GM21529 (cell line): Measurements from ENCODE around the gene XPO6.

Source experiments
- ATAC-seq: cut with Tn5 transposase; IDR thresholded peaks from one replicate; pipeline ENCODE4 v1.9.1; 2021; ENCODE audit not compliant: unreplicated experiment

Gene XPO6

GRCh38 chr16:28112908-28113307, 98.9 kb downstream of the XPO6 start:
- no peak for ATAC-seq

DNA sequence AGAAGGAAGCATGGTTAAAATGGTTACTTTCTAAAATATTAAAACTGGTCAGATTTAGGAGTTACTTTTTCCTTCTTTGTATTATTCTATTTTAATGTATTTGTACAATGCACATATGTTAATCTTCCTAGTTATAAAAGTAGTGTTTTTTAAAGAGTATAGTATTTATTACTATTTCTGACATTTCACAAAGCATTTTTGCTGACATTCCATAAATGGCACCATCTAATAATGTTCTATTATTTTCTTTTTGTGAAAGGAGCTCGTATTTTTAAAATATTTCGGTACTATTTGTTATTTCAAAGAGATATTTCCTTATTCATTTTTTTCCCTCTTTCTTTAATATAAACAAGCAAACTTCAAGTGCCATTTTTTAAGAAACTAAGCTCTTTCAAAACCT, 100.8 kb downstream of the XPO6 start:
- ATAC-seq: no peak

- no peak for ATAC-seq
Measured at GRCh38 chr16:28110479-28110878, 101.3 kb downstream of the XPO6 start.

DNA sequence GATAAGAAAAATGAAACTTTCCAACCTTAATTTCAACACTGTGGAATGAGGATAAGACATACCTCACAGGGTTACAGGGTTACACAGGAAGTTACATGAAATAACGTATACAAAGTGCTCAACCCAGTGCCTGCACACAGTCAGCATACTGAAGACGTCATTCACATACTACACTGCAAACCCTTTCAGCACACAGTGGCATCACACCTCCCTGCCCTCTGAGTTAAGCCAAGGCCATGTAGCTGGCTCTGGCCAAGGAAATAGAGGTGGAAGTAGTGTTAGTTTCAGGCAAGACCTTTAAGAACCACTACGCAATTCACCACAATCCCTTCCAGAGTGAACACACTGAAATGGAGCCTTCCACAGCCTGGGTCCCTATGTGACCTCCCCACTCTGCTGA, 101.7 kb downstream of the XPO6 start:
- no peak for ATAC-seq

GRCh38 chr16:28108590-28109247, 103.0 kb downstream of the XPO6 start:
- no peak for ATAC-seq

DNA sequence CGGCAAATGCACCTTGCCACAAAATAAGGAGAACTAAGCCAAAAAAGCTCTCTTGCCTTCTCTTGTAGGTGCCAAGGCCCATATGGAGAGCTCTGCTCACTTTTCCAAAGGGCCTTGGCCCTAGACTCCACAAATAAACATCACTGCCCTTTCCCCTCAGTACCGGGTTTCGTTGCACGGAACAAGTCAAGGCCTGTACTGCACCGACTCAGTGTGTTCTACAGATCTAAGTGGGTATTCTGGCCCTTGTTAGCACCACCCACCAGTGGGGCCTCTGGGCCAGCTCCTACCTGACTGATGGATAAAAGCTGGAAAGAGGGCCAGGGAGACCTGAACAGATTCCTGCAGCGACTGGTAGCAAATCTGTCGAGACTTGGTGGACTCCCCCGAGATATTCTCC, 104.5 kb downstream of the XPO6 start:
- no peak for ATAC-seq

DNA sequence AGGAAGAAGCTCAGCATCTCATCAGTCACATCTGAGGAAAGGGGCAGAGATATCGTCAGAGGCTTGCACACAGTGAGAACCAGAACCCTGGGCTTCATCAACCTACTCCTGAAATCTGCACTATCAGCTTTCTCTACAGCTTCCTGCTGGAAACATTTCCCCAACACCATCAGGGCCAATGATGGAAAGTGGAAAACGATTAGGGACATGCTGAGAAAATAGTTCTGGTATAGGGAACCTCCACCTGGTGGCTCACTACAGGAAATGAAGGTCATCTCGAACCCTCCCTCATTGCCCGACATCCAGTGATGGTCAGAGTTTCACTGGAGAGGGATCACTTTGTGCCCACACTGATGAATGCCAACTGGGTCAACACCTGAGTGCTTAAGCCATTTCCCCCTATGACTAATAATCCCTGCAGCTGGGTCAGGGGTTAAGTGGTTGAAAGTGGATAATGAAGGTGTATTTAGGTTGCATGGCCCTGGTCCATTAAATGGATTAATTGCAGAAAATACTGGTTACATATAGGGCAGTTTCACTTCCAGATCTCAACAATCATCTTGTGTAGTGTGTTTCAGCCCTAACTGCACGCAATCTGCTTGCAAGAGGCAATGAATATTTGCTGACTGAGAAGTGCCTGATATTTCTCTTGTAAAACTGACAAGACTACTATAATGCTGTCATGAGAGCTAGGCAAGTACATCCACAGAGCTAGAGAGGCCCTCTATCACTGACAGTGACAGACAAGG, 105.1 kb downstream of the XPO6 start:
- ATAC-seq: no peak

DNA sequence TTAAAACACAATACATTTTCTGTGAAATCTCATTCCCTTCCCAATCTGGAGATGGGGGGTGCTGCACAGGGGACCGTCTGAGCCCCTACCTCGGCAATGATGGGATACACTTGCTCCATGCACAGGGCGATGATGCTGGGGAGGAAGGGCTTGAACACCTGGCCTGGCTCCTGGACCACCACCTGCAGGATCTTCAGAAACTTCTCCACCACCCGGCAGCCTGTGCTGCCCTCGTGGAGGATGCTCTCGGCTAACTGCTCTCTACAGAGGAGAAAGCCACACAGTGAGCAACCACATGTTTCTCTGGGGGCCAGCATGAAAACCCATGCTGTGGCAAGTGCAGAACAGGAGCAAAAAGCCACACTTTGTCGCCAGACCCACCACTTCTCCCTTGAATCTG, 105.8 kb downstream of the XPO6 start:
- ATAC-seq: no peak

DNA sequence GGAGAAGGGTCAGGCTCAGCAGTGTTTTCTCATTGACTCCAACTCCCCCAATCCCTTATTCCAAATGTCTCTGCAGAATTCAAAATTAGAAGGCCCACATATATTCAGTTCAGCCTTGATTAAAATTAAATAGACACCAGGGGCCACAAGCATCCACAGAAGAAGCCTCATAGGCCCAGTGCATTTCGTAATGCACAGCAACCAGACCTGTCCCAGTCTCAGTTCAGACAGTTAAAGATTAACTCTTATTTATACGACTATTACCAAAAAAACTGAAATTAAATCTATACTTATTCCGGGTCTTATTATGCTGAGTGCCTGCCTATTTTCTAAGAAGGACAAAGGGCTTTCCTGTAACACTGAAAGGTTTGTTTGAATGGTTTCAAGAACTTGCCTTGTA, 106.5 kb downstream of the XPO6 start:
- ATAC-seq: no peak

- no peak for ATAC-seq
Measured at GRCh38 chr16:28104404-28104803, 107.4 kb downstream of the XPO6 start.

GRCh38 chr16:28103516-28104170, 108.1 kb downstream of the XPO6 start:
- ATAC-seq: no peak

GRCh38 chr16:28101533-28101890, 110.3 kb downstream of the XPO6 start:
- ATAC-seq: no peak

GRCh38 chr16:28100810-28101532, 110.8 kb downstream of the XPO6 start:
- no peak for ATAC-seq

DNA sequence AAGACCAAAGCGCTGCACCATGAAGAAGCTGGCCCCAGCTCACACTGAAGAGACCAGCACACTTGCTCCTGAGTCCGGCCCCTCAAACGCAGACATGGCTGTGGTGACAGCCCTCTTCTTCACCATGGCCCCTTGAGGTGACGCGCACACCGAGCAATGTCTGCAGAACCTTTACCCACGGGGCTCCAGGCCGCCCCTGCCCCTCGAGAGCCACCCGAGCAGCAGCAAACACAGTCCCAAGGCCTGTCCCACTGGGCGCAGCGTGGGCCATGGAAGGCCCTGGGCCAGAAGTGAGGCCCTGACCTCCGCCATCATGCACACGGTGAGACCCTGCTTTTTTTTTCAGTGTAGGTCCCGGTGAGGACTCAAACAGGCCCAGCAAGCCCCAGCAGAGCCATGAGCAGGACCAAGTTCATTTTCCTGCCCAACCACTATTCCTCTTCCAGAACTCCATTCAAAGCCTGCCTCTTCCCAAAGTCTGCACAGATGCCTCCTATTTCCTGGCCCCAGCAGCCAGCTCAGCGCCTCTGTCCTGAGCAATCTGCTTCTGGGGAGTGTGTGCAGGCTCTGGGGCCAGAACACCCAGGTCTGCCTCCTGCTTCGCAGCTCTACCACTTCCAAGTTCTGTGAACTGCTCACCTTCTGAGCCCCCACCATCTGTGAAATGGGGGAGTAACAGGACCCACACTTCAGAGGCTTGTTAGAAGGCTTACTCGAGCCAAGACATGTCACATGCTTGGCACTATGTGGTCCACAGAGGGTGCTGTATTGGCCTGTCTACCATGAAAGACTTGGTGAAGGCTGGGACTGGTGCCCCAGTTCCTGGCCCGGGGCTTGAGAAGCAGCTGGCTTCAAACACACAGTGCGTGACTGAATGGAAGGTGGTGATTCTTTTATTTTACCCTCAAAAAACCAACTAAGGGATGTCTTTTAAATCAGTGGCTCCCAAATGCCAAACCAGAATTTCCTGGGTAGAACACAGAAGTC, 112.5 kb downstream of the XPO6 start:
- ATAC-seq: no peak

- no peak for ATAC-seq
Measured at GRCh38 chr16:28098171-28098958, 113.4 kb downstream of the XPO6 start.

DNA sequence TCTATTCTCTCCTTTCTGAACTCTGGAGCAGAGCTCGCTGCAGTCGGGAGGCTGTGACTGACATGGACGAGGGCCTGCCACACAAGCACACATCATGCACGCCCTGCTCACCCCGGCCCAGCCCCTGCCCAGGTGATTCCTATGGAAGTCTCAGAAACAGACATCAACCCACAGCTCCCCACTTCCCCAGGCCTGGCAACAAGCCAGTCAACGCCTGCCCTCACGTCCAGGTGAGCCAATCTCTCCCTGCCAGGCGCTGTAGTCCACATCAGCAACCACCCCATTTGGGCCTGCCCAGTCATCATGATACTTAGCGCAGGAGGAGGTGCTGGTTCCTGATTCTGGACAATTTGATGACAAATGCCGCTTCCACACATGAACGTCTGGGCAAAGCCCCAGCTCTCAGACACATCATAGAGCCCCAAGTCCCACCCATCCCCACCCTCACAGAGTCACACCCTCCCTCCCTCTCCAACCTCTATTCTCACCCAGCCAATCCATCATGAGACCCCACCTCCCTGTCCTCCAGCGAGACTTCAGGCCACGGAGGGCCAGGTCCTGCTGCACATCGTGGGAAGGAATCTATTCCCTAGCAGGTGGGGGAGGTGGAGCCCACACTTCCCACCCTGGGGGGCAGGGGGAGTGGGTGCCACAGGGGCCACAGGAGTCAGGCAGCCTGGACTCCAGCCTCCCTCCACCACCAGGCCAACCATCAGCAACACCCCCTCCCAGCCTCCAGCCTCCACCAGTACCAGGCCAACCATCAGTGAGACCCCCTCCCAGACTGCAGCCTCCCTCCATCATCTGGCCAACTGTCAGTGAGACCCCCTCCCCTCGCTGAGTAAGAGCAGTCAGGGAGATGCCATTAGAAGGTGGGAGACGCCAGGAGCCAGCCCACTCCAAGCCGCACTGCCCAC, 114.5 kb downstream of the XPO6 start:
- no peak for ATAC-seq

- no peak for ATAC-seq
Measured at GRCh38 chr16:28093385-28093725, 118.4 kb downstream of the XPO6 start.

- no peak for ATAC-seq
Measured at GRCh38 chr16:28092721-28093384, 118.9 kb downstream of the XPO6 start.
